ENCODE data around the gene CUL2.

Gene CUL2

GRCh38 chr10:35090162-35090954 is at the start of gene CUL2:
Gene CUL2 (minus strand): TSS chr10:35090341. CDS start chr10:35071317, 19,024 bp downstream.
- peak; percentile 93 for DNase-seq (ENCODE audit: low spot score)
- TF ChIP-seq CTCF (IDR thresholded peaks at IDR 0.05; ENCODE audit: extremely low read depth, insufficient read depth, missing control alignments) = no peak
- in situ Hi-C loops (cut with MboI; ENCODE audit: low pct_unique_long_range_greater_than_20kb, low sequenced_read_pairs, unreplicated experiment) = no loop called here

DNA sequence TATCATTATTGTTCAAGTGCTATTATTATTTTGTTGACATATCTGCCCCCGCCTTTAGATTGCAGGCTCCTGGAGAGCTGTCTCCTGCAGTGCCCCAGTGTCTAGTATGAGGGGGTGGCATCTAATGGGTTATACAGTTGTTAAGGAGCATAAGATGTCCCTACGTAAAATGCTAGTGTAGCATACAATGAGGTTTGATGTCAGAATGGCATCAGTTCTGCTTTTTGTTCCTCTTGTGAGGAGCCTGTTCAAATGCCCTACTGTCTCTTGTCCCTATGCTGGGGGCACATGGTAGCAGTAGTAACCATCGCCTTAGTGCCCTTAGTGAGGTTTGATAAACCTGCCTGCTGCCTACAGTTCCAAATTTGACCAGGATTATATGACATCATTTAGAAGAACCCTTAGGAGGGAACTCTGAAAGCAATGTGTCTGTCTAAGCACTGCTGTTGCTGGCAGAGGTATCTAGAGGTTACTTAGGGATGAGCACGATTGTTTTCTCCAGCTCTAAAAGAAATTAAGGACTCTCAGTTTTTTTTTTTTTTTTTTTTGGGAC is 46.2 kb upstream of the CUL2 start:
- in situ Hi-C loops (cut with MboI; ENCODE audit: low pct_unique_long_range_greater_than_20kb, low sequenced_read_pairs, unreplicated experiment) = no loop called here
- DNase-seq (ENCODE audit: low spot score) = no peak
- no peak for TF ChIP-seq CTCF (IDR thresholded peaks at IDR 0.05; ENCODE audit: extremely low read depth, insufficient read depth, missing control alignments)

- TF ChIP-seq CTCF (IDR thresholded peaks at IDR 0.05; ENCODE audit: extremely low read depth, insufficient read depth, missing control alignments) = no peak
- in situ Hi-C loops (cut with MboI; ENCODE audit: low pct_unique_long_range_greater_than_20kb, low sequenced_read_pairs, unreplicated experiment) = no loop called here
- no peak for DNase-seq (ENCODE audit: low spot score)
Observed at GRCh38 chr10:35135861-35136260, 45.7 kb upstream of the CUL2 start.

DNA sequence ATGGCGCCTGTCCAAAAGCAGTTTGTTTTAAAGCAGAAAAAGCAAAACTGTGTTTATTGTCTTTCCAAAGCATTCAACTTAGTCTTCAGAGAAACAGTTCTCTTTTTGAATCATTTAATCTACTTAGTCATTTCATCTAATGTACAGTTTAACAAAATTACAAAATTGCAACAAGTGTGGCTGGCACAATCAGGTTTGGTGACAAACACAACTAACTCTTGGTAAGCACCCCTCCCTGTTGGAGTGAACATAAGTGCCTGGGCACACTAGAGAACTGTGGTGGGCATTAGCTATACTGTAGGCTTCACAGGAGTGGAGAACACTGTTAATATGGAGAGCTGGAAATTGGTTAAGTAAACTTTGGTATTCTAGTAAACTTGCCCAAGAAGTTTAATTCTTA is 43.4 kb upstream of the CUL2 start:
- no peak for TF ChIP-seq CTCF (IDR thresholded peaks at IDR 0.05; ENCODE audit: extremely low read depth, insufficient read depth, missing control alignments)
- no peak for DNase-seq (ENCODE audit: low spot score)
- in situ Hi-C loops (cut with MboI; ENCODE audit: low pct_unique_long_range_greater_than_20kb, low sequenced_read_pairs, unreplicated experiment) = no loop called here

- DNase-seq (ENCODE audit: low spot score) = no peak
- TF ChIP-seq CTCF (IDR thresholded peaks at IDR 0.05; ENCODE audit: extremely low read depth, insufficient read depth, missing control alignments) = no peak
- in situ Hi-C loops (cut with MboI; ENCODE audit: low pct_unique_long_range_greater_than_20kb, low sequenced_read_pairs, unreplicated experiment) = no loop called here
Observed at GRCh38 chr10:35132727-35133126, 42.6 kb upstream of the CUL2 start.

- TF ChIP-seq CTCF (IDR thresholded peaks at IDR 0.05; ENCODE audit: extremely low read depth, insufficient read depth, missing control alignments) = no peak
- DNase-seq (ENCODE audit: low spot score) = no peak
- in situ Hi-C loops (cut with MboI; ENCODE audit: low pct_unique_long_range_greater_than_20kb, low sequenced_read_pairs, unreplicated experiment) = no loop called here
Observed at GRCh38 chr10:35130663-35131062, 40.5 kb upstream of the CUL2 start.

Measured in GM13977 (cell line).